Naive B cell (primary cell): ENCODE data around the gene BCAR3. TPM values are rescaled to one million over a fixed set of nuclear protein-coding genes. Genes with fewer than 3 reads are reported as not detected.

Experiments used
- ATAC-seq, 2 donors: fragments of 150-1000 bp; cut with Tn5 transposase; 2 replicates each; pipeline ENCODE4 v1.10.0; 2021; ENCODE audit warnings: low read depth in 2 of 2, mild to moderate bottlenecking in 2 of 2, moderate library complexity in 2 of 2
- DNase-seq: peaks from one replicate; pipeline ENCODE4 v3.0.0; 2022
- H3K27ac Mint-ChIP-seq, 6 donors: one replicate each; pipeline ENCODE4 v1.8.0; 2020 to 2022; ENCODE audit warnings: mild to moderate bottlenecking in 6 of 6, mixed read lengths in 6 of 6, moderate library complexity in 5 of 6, inconsistent platforms in 2 of 6
- H3K27me3 Mint-ChIP-seq, 3 donors: one replicate each; pipeline ENCODE4 v1.8.0; 2021 to 2022; ENCODE audit warnings: mixed read lengths in 3 of 3, mild to moderate bottlenecking in 1 of 3
- H3K36me3 Mint-ChIP-seq, 2 donors: one replicate each; pipeline ENCODE4 v1.8.0; 2020 to 2022; ENCODE audit warnings: mixed read lengths in 2 of 2, inconsistent platforms in 1 of 2, mild to moderate bottlenecking in 1 of 2
- H3K4me1 Mint-ChIP-seq, 3 donors: one replicate each; pipeline ENCODE4 v1.8.0; 2020 to 2022; ENCODE audit warnings: mixed read lengths in 3 of 3, inconsistent platforms in 1 of 3, mild to moderate bottlenecking in 1 of 3, moderate library complexity in 1 of 3
- H3K4me3 Mint-ChIP-seq, 8 donors: one replicate each; pipeline ENCODE4 v1.8.0; 2020 to 2022; ENCODE audit warnings: mild to moderate bottlenecking in 8 of 8, mixed read lengths in 8 of 8, moderate library complexity in 8 of 8, inconsistent platforms in 2 of 8
- H3K9me3 Mint-ChIP-seq, 7 donors: one replicate each; pipeline ENCODE4 v1.8.0; 2020 to 2022; ENCODE audit warnings: mixed read lengths in 7 of 7, mild to moderate bottlenecking in 5 of 7, inconsistent platforms in 2 of 7, moderate library complexity in 1 of 7
- polyA plus RNA-seq, 6 donors: library from polyadenylated mRNA; unstranded; fragments of 300-500 nt; fragmentation: Illumina TruSeq; gene quantifications; one replicate each; pipeline ENCODE4 v1.2.3, GENCODE V29; 2021; ENCODE audit warnings: low read depth in 6 of 6

The BCAR3 gene
- polyA plus RNA-seq, 6 donors from 2014 or later, result 0.73 to 3.2 (median 1.7) TPM; not detected in 1

- ATAC-seq, result no peak
- peak overlapping the region in 2 of 6 donors; percentile 61 to 70 for H3K27ac Mint-ChIP-seq
- H3K4me3 Mint-ChIP-seq, result peak overlapping the region in 1 of 8 donors; percentile 14
- no peak for DNase-seq
- H3K4me1 Mint-ChIP-seq, result peaks cover 19 to 41% (median 20%) of the 10 kb centered on the region in 3 donors
- no peaks in the 10 kb centered on the region for H3K9me3 Mint-ChIP-seq
- no peaks in the 10 kb centered on the region for H3K36me3 Mint-ChIP-seq
- no peaks in the 10 kb centered on the region for H3K27me3 Mint-ChIP-seq
Observed at GRCh38 chr1:93690921-93691789, 9.5 kb upstream of the BCAR3 start.

- ATAC-seq, result no peak
Observed at GRCh38 chr1:93690341-93690740, 8.7 kb upstream of the BCAR3 start.

GRCh38 chr1:93689521-93690223, 8.0 kb upstream of the BCAR3 start:
- Mint-ChIP-seq H3K27ac (no peak overlapping the region), H3K4me3 (peak overlapping the region in 2 of 8 donors; percentile 0 to 29), H3K9me3 (no peaks in the 10 kb centered on the region), H3K36me3 (no peaks in the 10 kb centered on the region), H3K27me3 (no peaks in the 10 kb centered on the region), H3K4me1 (peaks cover 30 to 54% (median 34%) of the 10 kb centered on the region in 3 donors)
- ATAC-seq (peak in 1 of 2 donors; percentile 12), DNase-seq (no peak)

More at GRCh38 chr1:93690341-93690740, 8.7 kb upstream of the BCAR3 start:
- Mint-ChIP-seq H3K4me1 (peaks cover 25 to 49% (median 28%) of the 10 kb centered on the region in 3 donors), H3K4me3 (no peak overlapping the region), H3K27me3 (no peaks in the 10 kb centered on the region), H3K9me3 (no peaks in the 10 kb centered on the region), H3K36me3 (no peaks in the 10 kb centered on the region), H3K27ac (no peak overlapping the region)
- no peak for DNase-seq

GRCh38 chr1:93687542-93687941, 5.9 kb upstream of the BCAR3 start:
- H3K27me3 Mint-ChIP-seq, result no peaks in the 10 kb centered on the region
- H3K9me3 Mint-ChIP-seq, result no peaks in the 10 kb centered on the region
- peaks cover 21 to 46% (median 42%) of the 10 kb centered on the region in 3 donors for H3K4me1 Mint-ChIP-seq
- DNase-seq, result no peak
- H3K36me3 Mint-ChIP-seq, result no peaks in the 10 kb centered on the region
- ATAC-seq, result no peak
- H3K27ac Mint-ChIP-seq, result no peak overlapping the region
- H3K4me3 Mint-ChIP-seq, result no peak overlapping the region

GRCh38 chr1:93686504-93687250, 5.0 kb upstream of the BCAR3 start:
- H3K4me1 Mint-ChIP-seq, result peaks cover 21 to 50% (median 46%) of the 10 kb centered on the region in 3 donors
- H3K4me3 Mint-ChIP-seq, result peak overlapping the region in 4 of 8 donors; percentile 12 to 74 (median 41)
- no peak for ATAC-seq
- no peaks in the 10 kb centered on the region for H3K27me3 Mint-ChIP-seq
- H3K27ac Mint-ChIP-seq, result peak overlapping the region in 2 of 6 donors; percentile 15 to 27
- no peaks in the 10 kb centered on the region for H3K9me3 Mint-ChIP-seq
- H3K36me3 Mint-ChIP-seq, result no peaks in the 10 kb centered on the region
- no peak for DNase-seq

- ATAC-seq, result peak; percentile 20 to 43
- no peaks in the 10 kb centered on the region for H3K27me3 Mint-ChIP-seq
- peak overlapping the region in 7 of 8 donors; percentile 13 to 78 (median 34) for H3K4me3 Mint-ChIP-seq
- H3K36me3 Mint-ChIP-seq, result no peaks in the 10 kb centered on the region
- DNase-seq, result no peak
- no peaks in the 10 kb centered on the region for H3K9me3 Mint-ChIP-seq
- no peak overlapping the region for H3K27ac Mint-ChIP-seq
- peaks cover 21 to 50% (median 47%) of the 10 kb centered on the region in 3 donors for H3K4me1 Mint-ChIP-seq
Observed at GRCh38 chr1:93685918-93686317, 4.3 kb upstream of the BCAR3 start.

- DNase-seq (no peak), ATAC-seq (no peak)
- no peaks in the 10 kb centered on the region for H3K27me3 Mint-ChIP-seq
- H3K27ac Mint-ChIP-seq, result no peak overlapping the region
- H3K9me3 Mint-ChIP-seq, result no peaks in the 10 kb centered on the region
- peaks cover 22 to 59% (median 39%) of the 10 kb centered on the region in 3 donors for H3K4me1 Mint-ChIP-seq
- no peaks in the 10 kb centered on the region for H3K36me3 Mint-ChIP-seq
- peak overlapping the region in 2 of 8 donors; percentile 18 to 85 for H3K4me3 Mint-ChIP-seq
Observed at GRCh38 chr1:93683234-93683633, 1.6 kb upstream of the BCAR3 start.

- Mint-ChIP-seq H3K27ac (peak overlapping the region in 5 of 6 donors; percentile 24 to 84 (median 60)), H3K4me1 (peaks cover 27 to 56% (median 44%) of the 10 kb centered on the region in 3 donors), H3K27me3 (no peaks in the 10 kb centered on the region)
Observed at GRCh38 chr1:93681989-93682412, 364 bp upstream of the BCAR3 start.

GRCh38 chr1:93680420-93681100, 1.1 kb downstream of the BCAR3 start:
- ATAC-seq (peak; percentile 82 to 84), DNase-seq (peak; percentile 66)
- Mint-ChIP-seq H3K4me3 (peak overlapping the region; percentile 85 to 100 (median 96)), H3K4me1 (peaks cover 27 to 41% (median 33%) of the 10 kb centered on the region in 3 donors), H3K27me3 (no peaks in the 10 kb centered on the region), H3K36me3 (no peaks in the 10 kb centered on the region), H3K27ac (peak overlapping the region in 5 of 6 donors; percentile 17 to 93 (median 91)), H3K9me3 (no peaks in the 10 kb centered on the region)

More at GRCh38 chr1:93681989-93682412, 364 bp upstream of the BCAR3 start:
- Mint-ChIP-seq H3K4me3 (peak overlapping the region; percentile 85 to 98 (median 94)), H3K36me3 (no peaks in the 10 kb centered on the region), H3K9me3 (no peaks in the 10 kb centered on the region)
- ATAC-seq (no peak), DNase-seq (no peak)

- no peaks in the 10 kb centered on the region for H3K27me3 Mint-ChIP-seq
- DNase-seq, result no peak
- H3K4me1 Mint-ChIP-seq, result peaks cover 26 to 36% (median 28%) of the 10 kb centered on the region in 3 donors
- no peaks in the 10 kb centered on the region for H3K36me3 Mint-ChIP-seq
- no peak overlapping the region for H3K27ac Mint-ChIP-seq
- no peak for ATAC-seq
- H3K9me3 Mint-ChIP-seq, result no peaks in the 10 kb centered on the region
- peak overlapping the region in 7 of 8 donors; percentile 14 to 100 (median 57) for H3K4me3 Mint-ChIP-seq
Observed at GRCh38 chr1:93680076-93680419, 1.6 kb downstream of the BCAR3 start.

GRCh38 chr1:93679546-93679945, 2.1 kb downstream of the BCAR3 start:
- ATAC-seq, result no peak
- H3K4me3 Mint-ChIP-seq, result peak overlapping the region in 6 of 8 donors; percentile 14 to 96 (median 50)
- peaks cover 24 to 33% (median 26%) of the 10 kb centered on the region in 3 donors for H3K4me1 Mint-ChIP-seq
- no peaks in the 10 kb centered on the region for H3K27me3 Mint-ChIP-seq
- no peak for DNase-seq
- H3K9me3 Mint-ChIP-seq, result no peaks in the 10 kb centered on the region
- peak overlapping the region in 1 of 6 donors; percentile 48 for H3K27ac Mint-ChIP-seq
- H3K36me3 Mint-ChIP-seq, result no peaks in the 10 kb centered on the region

- Mint-ChIP-seq H3K36me3 (no peaks in the 10 kb centered on the region), H3K4me1 (peaks cover 24 to 33% (median 26%) of the 10 kb centered on the region in 3 donors), H3K9me3 (no peaks in the 10 kb centered on the region), H3K4me3 (peak overlapping the region in 4 of 8 donors; percentile 32 to 85 (median 52)), H3K27ac (no peak overlapping the region), H3K27me3 (no peaks in the 10 kb centered on the region)
- DNase-seq (no peak), ATAC-seq (no peak)
Observed at GRCh38 chr1:93678946-93679480, 2.6 kb downstream of the BCAR3 start.
